Mesothelial cell of epicardium (in vitro differentiated cells): ENCODE results near the gene ADAMTS9. TPM values are rescaled to one million over a fixed set of nuclear protein-coding genes. Genes with fewer than 3 reads are reported as not detected.

Source experiments
- DNase-seq, 2 experiments: peaks; one replicate each; pipeline ENCODE4 v3.0.0; 2021; ENCODE audit warnings: low spot score in 2 of 2; ENCODE audit not compliant: unreplicated experiment in 2 of 2
- H3K27ac Mint-ChIP-seq: 2 replicates; pipeline ENCODE4 v1.8.0; 2021; ENCODE audit warnings: mixed read lengths
- H3K27me3 Mint-ChIP-seq: 2 replicates; pipeline ENCODE4 v1.8.0; 2021; ENCODE audit warnings: low read depth, mixed read lengths
- H3K36me3 Mint-ChIP-seq: 2 replicates; pipeline ENCODE4 v1.8.0; 2021; ENCODE audit warnings: mixed read lengths
- H3K4me1 Mint-ChIP-seq: 2 replicates; pipeline ENCODE4 v1.8.0; 2021; ENCODE audit warnings: mixed read lengths
- H3K4me3 Mint-ChIP-seq: 2 replicates; pipeline ENCODE4 v1.8.0; 2021; ENCODE audit warnings: mild to moderate bottlenecking, moderate library complexity, mixed read lengths
- H3K9me3 Mint-ChIP-seq: 2 replicates; pipeline ENCODE4 v1.8.0; 2021; ENCODE audit warnings: mixed read lengths
- total RNA-seq: library from RNA; stranded (reverse); gene quantifications from 3 replicates; pipeline ENCODE4 v1.2.1, GENCODE V29; 2021
- TF ChIP-seq, protein P1 (sequence below): fragments of 200-600 bp; sonication (generic); IDR thresholded peaks from one replicate; pipeline ENCODE4 v1.5.0; 2021; ENCODE audit warnings: antibody characterized with exemption; ENCODE audit not compliant: unreplicated experiment

Gene ADAMTS9
- total RNA-seq, 1 donor from 2014 or later, result 127 TPM

DNA sequence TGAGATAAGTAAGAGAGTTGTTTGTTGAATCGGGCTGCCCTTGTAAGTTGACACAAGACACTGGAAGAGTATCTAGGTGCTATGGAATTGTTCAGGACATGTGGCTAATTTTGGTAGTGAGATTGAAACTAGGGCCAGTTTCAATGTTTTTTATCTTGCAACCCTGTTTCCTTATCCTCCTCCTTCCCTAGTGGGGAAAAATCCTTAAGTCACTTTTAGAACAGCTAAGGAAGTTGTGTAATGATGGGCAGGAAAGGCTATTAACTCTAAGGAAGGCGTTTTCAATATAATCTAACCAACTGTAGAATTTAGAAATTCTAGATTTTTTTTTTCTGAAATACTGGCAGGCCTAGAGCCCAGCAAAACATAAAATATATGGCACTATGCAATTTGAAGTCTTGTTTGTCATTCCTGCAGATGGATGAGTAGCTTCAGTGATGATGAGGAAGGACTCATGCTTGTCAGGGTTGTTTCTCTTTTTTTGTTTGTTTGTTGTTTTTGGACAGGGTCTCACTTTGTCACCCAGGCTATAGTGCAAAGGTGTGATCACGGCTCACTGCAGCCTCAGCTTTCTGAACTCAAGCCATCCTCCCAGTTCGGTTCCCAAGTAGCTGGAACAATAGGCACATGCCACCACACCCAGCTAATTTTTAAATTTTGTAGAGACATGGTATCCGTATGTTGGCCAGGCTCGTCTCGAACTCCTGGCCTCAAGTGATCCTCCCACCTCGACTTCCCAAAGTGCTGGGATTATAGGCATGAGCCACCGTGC lies 27.6 kb upstream of the ADAMTS9 start:
- no peak for DNase-seq
- H3K27me3 Mint-ChIP-seq, result no peaks in the 10 kb centered on the region
- no peak overlapping the region for H3K27ac Mint-ChIP-seq
- peaks cover 6% of the 10 kb centered on the region for H3K4me1 Mint-ChIP-seq
- H3K4me3 Mint-ChIP-seq, result no peak overlapping the region
- TF ChIP-seq, protein P1, sequence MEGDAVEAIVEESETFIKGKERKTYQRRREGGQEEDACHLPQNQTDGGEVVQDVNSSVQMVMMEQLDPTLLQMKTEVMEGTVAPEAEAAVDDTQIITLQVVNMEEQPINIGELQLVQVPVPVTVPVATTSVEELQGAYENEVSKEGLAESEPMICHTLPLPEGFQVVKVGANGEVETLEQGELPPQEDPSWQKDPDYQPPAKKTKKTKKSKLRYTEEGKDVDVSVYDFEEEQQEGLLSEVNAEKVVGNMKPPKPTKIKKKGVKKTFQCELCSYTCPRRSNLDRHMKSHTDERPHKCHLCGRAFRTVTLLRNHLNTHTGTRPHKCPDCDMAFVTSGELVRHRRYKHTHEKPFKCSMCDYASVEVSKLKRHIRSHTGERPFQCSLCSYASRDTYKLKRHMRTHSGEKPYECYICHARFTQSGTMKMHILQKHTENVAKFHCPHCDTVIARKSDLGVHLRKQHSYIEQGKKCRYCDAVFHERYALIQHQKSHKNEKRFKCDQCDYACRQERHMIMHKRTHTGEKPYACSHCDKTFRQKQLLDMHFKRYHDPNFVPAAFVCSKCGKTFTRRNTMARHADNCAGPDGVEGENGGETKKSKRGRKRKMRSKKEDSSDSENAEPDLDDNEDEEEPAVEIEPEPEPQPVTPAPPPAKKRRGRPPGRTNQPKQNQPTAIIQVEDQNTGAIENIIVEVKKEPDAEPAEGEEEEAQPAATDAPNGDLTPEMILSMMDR, result no peak
- no peaks in the 10 kb centered on the region for H3K9me3 Mint-ChIP-seq
- H3K36me3 Mint-ChIP-seq, result peaks cover 1% of the 10 kb centered on the region

DNA sequence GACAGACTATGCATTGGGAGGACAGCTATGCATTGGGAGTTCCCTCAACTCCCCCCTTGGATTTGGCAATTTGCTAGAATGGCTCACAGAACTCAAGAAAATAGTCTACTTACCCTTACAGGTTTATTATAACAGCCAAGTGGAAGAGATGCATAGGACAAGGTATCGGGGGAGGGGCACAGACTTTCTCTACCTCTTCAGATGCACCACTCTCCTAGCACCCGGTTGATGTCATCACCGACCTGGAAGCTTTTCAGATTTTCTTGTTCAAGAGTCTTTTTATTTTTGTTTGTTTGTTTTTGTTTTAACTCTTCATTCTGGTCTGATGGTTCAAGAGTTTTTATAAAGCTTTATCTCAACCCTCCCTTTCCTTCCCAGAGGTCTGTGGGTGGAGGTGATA lies 20.7 kb upstream of the ADAMTS9 start:
- Mint-ChIP-seq H3K27ac (no peak overlapping the region), H3K27me3 (no peaks in the 10 kb centered on the region), H3K4me3 (no peak overlapping the region), H3K9me3 (peaks cover 5% of the 10 kb centered on the region), H3K4me1 (peaks cover 1% of the 10 kb centered on the region), H3K36me3 (no peaks in the 10 kb centered on the region)
- DNase-seq, result no peak
- TF ChIP-seq, protein P1, result no peak

DNA sequence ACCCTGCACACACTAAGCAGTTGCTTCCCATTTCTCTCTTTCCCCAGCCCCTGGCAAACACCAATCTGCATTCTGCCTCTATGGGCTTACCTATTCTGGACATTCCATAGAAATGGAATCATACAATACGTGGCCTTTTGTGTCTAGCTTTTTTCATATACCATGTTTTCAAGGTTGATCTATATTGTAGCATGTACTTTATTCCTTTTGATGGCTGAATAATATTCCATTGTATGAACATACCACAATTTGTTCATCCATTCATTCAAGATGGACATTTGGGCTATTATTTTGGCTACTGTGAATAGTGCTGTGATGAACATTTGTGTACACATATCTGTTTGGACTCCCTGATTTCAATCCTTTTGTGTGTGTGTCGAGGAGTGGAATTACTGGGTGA lies 18.1 kb upstream of the ADAMTS9 start:
- H3K4me3 Mint-ChIP-seq, result no peak overlapping the region
- no peaks in the 10 kb centered on the region for H3K27me3 Mint-ChIP-seq
- H3K4me1 Mint-ChIP-seq, result peaks cover 7% of the 10 kb centered on the region
- TF ChIP-seq, protein P1, result no peak
- no peak overlapping the region for H3K27ac Mint-ChIP-seq
- peaks cover 5% of the 10 kb centered on the region for H3K9me3 Mint-ChIP-seq
- DNase-seq, result no peak
- no peaks in the 10 kb centered on the region for H3K36me3 Mint-ChIP-seq

GRCh38 chr3:64696896-64697295 lies 9.1 kb upstream of the ADAMTS9 start:
- Mint-ChIP-seq H3K27me3 (peaks cover 2% of the 10 kb centered on the region), H3K4me3 (no peak overlapping the region), H3K27ac (no peak overlapping the region), H3K36me3 (no peaks in the 10 kb centered on the region), H3K4me1 (no peaks in the 10 kb centered on the region), H3K9me3 (peaks cover 11% of the 10 kb centered on the region)
- DNase-seq, result no peak
- TF ChIP-seq, protein P1, result no peak

DNA sequence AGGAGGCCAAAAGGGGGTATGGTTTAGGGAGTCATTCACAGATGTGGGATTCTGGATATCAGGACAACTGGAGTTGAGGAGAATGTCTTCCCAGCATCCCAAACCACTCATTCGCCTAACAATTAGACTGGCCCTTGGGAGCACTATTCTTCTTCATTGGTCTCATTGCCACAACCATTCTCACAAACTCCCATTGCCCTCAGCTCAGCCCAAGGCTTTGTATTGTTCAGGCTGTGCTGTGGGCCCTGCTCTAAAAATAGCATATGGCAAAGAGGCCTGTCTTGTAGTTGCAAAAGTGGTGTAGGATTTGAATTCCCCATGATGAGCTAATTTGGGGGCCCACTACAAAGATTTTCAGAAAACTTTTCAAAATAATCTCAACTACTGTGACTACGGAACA lies 6.3 kb upstream of the ADAMTS9 start:
- H3K27me3 Mint-ChIP-seq, result peaks cover 15% of the 10 kb centered on the region
- TF ChIP-seq, protein P1, result no peak
- H3K4me1 Mint-ChIP-seq, result peaks cover 3% of the 10 kb centered on the region
- no peak overlapping the region for H3K4me3 Mint-ChIP-seq
- peaks cover 2% of the 10 kb centered on the region for H3K9me3 Mint-ChIP-seq
- no peak for DNase-seq
- no peak overlapping the region for H3K27ac Mint-ChIP-seq
- H3K36me3 Mint-ChIP-seq, result no peaks in the 10 kb centered on the region
